Measurements from ENCODE around the gene SGIP1.

DNA sequence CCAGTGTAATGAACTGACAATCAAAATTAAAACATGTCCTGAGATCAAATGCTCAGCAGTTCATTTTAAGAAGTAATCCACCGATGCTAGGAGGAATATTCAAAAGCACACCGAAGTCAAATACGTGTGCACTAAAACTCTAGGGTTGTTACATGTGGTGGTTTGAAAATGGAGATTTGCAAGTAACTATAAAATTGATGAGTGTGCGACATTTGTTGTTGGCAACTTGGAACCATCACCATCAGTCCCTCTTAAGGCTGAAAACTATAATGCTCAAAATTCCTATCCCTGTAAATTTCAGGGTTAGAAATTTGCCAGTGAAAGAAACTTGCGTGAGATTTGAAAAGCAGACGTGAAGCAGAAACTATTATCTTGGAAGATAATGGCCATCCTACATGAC, 13.3 kb upstream of the SGIP1 start:
- TF ChIP-seq, protein P1, sequence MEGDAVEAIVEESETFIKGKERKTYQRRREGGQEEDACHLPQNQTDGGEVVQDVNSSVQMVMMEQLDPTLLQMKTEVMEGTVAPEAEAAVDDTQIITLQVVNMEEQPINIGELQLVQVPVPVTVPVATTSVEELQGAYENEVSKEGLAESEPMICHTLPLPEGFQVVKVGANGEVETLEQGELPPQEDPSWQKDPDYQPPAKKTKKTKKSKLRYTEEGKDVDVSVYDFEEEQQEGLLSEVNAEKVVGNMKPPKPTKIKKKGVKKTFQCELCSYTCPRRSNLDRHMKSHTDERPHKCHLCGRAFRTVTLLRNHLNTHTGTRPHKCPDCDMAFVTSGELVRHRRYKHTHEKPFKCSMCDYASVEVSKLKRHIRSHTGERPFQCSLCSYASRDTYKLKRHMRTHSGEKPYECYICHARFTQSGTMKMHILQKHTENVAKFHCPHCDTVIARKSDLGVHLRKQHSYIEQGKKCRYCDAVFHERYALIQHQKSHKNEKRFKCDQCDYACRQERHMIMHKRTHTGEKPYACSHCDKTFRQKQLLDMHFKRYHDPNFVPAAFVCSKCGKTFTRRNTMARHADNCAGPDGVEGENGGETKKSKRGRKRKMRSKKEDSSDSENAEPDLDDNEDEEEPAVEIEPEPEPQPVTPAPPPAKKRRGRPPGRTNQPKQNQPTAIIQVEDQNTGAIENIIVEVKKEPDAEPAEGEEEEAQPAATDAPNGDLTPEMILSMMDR (IDR thresholded peaks at IDR 0.05): no peak
- TF ChIP-seq ZFX (IDR thresholded peaks at IDR 0.05; ENCODE audit: borderline replicate concordance): no peak

Data from 22Rv1 (cell line).